Thyroid gland (tissue), 4 donors: Measurements from ENCODE around the gene CEP97.

Experiments
- CTCF ChIP-seq, 6 experiments: fragments of 200-600 bp in 3 of 6; fragments of 450-650 bp in 3 of 6; sonication (generic) in 3 of 6; IDR thresholded peaks; one replicate each; pipeline ENCODE4 v1.5.1; 2016 to 2019; ENCODE audit warnings: antibody characterized with exemption in 6 of 6, mild to moderate bottlenecking in 2 of 6, inconsistent platforms in 1 of 6, moderate library complexity in 1 of 6
- POLR2A ChIP-seq, 2 donors: fragments of 450-650 bp; IDR thresholded peaks; one replicate each; pipeline ENCODE4 v1.6.1; 2017; ENCODE audit warnings: antibody characterized with exemption in 2 of 2, mild to moderate bottlenecking in 2 of 2, moderate library complexity in 1 of 2

GRCh38 chr3:101803173-101803782 is 78.9 kb downstream of the CEP97 start:
- peak; percentile 35 to 86 (median 78) for TF ChIP-seq CTCF (IDR thresholded peaks at IDR 0.05)
- no peak for TF ChIP-seq POLR2A (IDR thresholded peaks at IDR 0.05)
